GM18526 (cell line): ENCODE measurements around the gene ORM2.
"Not testable (repeated sequence)": the region's sequence is repeated elsewhere in the genome, so short reads cannot be mapped to it uniquely, and the experiment has no call there.

Source experiments
- POLR2A ChIP-seq: IDR thresholded peaks from 3 replicates; pipeline ENCODE4 v1.6.1; 2011; ENCODE audit not compliant: insufficient read length; ENCODE audit errors: extremely low read depth

The ORM2 gene

DNA sequence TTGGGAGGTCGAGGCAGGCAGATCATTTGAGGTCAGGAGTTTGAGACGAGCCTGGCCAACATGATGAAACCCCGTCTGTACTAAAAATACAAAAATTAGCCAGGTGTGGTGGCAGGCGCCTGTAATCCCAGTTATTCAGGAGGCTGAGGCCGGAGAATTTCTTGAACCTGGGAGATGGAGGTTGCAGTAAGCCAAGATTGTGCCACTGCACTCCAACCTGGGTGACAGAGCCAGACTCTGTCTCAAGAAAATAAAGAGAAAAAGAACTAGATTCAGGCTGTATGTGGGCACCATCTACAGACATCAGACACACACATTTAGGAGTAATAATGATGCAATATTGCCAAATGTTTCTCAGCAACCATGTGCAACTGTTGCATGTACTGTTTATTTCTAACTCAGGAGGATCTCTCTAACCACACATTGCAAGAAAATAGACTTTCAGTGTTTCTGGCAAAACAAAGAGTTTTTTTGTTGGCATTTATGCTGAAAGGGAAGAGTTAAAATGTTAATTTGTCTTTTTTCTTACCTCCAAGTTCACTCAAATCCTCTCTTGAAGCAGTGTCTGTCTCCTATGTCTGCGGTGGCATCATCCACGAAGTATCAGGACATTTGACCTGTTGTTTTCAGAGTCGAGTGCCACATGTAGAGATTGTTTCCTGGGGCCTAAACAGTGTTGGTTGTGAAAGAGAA lies 11.9 kb upstream of the ORM2 start:
- TF ChIP-seq POLR2A, result no peak

DNA sequence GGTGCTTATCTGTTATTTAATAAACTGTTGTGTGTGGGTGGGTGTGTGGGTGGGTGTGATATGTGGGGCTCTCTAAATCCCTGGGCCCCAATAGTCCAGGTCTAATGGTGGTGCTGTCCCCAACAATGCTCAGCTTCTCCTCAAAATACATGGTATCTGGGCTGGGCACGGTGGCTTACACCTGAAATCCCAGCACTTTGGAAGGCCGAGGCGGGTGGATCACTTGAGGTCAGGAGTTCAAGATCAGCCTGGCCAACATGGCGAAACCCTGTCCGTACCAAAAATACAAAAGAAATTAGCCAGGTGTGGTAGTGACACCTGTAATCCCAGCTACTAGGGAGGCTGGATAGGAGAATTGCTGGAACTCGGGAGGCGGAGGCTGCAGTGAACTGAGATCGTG lies 11.3 kb upstream of the ORM2 start:
- TF ChIP-seq POLR2A, result no peak

DNA sequence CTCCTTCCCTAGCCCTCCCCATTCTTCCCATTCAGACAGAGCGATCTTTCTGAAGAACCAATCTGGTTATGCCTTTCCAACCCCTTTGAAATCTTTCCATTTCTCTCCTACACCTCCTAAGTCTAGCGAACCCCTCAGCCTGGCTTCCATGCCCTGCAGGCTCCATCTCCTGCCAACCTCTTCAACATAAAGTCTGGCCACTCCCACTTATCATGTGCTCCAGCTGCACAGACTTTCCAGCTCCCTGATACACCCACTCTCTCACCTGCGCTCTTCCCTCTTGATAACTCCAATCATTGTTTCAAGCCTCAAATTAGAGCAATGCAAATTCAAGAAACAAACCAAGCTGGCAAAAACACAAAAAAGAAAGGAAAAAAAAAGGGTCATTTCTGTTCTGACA lies 10.5 kb upstream of the ORM2 start:
- TF ChIP-seq POLR2A, result no peak

DNA sequence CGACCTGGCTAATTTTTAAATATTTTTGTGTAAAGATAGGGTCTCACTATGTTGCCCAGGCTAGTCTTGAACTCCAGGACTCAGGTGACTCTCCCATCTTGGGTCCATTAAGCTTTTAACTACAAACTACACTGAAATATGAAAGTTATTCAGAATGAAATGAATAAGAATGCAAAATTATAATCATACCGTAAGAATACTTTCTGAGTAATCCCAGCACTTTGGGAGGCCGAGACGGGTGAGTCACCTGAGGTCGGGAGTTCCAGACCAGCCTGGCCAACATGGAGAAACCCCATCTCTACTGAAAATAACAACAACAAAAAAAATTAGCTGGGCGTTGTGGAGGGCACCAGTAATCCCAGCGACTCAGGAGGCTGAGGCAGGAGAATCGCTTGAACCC lies 7.9 kb upstream of the ORM2 start:
- no peak for TF ChIP-seq POLR2A

DNA sequence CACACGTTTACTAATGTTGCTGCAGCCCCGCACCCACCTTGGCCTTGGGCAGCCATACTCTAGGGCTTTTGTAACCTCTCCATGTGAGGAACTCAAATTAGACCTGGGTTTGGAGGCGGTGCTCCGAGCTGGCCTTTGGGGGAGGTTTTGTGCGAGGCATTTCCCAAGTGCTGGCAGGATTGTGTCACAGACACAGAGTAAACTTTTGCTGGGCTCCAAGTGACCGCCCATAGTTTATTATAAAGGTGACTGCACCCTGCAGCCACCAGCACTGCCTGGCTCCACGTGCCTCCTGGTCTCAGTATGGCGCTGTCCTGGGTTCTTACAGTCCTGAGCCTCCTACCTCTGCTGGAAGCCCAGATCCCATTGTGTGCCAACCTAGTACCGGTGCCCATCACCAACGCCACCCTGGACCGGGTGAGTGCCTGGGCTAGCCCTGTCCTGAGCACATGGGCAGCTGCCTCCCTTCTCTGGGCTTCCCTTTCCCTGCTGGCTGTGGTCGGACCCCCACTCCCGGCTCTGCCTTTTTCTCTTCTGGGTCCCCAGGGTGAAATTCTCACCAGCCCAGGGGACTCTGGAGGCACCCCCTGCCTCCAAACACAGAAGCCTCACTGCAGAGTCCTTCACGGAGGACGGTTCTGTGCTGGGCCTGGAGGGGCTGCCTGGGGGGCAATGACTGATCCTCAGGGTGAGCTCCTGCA lies 6.7 kb upstream of the ORM2 start, which contains the start of gene ORM1:
TSS of gene ORM1 (plus strand) at position 268 of the 701 bp plus-strand sequence. CDS start at position 304, 36 bp downstream.
- not testable (repeated sequence) for TF ChIP-seq POLR2A

DNA sequence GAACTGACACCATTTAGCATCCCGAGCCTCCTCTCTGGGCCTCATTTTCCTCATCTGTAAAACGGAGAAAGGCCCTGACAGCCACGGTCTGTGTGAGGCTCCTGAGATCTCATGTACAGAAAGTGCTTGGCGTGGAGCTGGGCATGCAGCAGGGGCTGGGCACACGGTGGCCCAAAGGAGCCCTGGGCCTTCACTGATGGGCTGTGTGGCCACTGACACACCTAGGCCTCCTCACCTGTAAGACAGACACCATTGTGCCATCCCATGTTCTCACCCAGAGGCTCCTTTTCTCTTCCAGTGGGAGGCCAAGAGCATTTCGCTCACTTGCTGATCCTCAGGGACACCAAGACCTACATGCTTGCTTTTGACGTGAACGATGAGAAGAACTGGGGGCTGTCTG lies 5.2 kb upstream of the ORM2 start:
- TF ChIP-seq POLR2A, result no peak

DNA sequence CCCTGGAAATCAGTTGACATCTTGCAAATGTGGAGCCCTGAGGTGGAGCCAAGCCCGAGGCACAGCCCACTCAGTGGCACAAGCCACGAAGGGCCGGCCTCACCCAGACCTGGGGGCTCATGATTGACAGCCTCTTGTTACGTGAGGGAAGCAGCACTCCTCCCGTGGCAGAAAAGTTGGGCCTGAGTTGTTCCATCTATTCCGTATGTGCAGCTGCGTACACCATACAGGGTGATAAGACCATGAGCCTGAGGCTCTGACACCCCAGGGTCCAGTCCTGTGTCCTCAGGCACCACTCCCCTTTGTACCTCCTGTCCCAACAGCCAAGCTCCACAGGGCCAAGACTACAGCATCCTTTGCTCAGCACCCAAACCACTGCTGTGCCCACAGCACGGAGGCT lies 1.9 kb upstream of the ORM2 start:
- TF ChIP-seq POLR2A, result no peak

DNA sequence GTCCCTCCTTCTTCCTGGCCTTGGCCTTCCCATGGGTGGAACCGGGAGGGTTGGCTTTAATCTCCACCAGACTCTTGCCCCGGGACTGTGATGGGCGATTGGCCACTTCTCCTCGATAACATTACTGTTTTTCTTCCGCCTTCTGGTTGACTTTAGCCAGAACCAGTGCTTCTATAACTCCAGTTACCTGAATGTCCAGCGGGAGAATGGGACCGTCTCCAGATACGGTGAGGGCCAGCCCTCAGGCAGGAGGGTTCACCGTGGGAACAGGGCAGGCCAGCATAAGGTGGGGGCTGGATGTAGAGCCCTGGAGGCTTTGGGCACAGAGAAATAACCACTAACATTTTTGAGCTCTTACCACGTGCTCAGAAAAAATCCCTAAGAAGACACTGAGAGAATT lies 967 bp downstream of the ORM2 start:
- no peak for TF ChIP-seq POLR2A

DNA sequence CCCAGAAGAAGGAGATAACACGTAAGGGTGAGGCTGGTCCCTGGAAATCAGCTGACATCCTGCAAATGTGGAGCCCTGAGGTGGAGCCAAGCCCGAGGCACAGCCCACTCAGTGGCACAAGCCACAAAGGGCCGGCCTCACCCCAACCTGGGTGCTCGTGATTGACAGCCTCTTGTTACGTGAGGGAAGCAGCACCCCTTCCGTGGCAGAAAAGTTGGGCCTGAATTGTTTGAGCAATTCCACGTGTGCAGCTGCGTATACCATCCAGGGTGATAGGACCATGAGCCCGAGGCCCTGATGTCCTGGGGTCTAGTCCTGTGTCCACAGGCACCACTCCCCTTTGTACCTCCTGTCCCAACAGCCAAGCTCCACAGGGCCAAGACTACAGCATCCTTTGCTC lies 4.8 kb downstream of the ORM2 start:
- TF ChIP-seq POLR2A, result no peak

DNA sequence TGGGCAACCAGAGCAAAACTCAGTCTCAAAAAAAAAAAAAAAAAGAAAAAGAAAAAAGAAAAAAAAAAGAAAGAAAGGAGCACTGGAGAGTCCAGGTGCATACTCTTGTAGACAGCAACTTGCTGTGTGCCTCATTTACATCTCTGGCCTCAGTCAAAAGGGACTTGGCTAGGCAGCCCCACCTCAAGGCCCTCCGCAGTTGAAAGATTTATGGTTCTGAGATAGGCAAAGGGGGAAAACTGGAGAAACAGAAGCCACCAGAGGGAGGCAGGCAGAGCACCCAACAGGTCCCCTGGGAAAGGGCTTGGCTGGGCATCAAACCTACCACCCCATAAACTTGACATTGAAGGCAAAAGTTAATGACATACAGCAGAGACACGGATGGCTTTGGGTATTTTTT lies 6.1 kb downstream of the ORM2 start:
- TF ChIP-seq POLR2A, result no peak

DNA sequence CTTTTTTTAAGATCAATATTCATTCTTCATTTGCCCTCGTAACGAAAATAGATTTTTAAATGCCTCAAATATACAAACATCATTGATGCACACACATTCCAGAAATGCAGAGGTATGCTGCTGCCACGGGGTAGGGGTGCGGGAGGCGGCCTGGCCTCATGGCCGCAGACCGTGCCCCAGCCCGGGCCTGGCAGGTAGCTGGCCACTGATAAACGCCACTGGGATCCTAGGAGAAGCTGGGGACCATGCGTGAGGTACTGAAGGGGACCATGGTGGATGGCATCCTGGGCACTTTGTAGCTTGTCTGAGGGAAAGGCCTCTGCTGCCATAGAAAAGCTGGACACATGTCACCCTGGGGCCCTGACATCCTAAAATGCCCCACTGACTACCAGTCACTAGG lies 6.5 kb downstream of the ORM2 start:
- no peak for TF ChIP-seq POLR2A

DNA sequence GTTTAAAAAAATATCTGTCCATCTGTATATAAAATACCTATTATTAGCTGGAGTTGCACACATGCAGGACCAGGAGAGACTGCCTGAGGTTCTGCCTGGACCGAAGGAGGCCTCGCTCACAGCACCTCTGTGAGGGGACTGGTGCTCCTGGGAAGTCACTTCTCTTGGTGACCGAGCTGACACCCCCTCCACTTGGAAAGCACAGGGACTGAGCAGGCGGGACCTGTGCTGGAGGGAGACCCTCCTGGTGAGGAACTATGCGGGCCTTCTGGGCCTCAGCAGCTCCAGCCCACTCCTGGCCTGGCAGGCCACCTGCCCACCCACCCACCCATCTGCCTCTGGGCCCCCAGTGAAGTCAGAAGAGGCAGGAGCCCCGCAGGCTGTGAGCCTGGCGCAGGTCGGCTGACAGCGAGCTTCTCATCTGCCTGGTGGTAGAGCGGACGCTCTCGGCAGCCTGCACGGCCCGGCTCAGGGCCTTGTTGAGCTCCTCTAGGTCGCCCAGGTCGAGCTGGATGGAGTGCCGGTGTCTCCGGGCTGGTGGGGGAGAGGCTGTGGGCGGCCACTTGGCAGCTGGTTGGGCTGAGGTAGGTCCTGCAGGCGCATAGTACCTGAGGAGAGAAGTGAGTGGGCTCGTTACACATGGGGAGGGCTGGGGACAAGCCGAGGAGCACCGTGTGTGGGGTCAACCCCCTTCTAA lies 7.2 kb downstream of the ORM2 start:
- TF ChIP-seq POLR2A, result no peak

DNA sequence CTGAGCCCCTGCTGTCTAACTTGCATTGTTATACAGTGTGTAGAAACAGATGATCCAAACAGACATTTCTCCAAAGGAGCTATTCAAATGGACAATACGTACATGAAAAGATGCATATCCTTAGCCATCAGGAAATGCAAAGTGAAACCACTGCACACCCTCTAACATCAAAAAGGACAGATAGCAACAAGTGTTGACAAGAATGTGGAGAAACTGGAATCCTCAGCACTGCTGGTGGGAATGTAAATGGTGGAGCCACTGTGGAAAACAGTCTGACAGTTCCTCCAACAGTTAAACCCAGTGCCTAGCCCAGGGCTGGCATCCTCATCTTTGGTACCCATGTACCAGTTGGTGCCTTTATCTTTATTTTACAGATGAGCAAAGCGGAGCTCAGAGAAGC lies 8.5 kb downstream of the ORM2 start:
- no peak for TF ChIP-seq POLR2A

DNA sequence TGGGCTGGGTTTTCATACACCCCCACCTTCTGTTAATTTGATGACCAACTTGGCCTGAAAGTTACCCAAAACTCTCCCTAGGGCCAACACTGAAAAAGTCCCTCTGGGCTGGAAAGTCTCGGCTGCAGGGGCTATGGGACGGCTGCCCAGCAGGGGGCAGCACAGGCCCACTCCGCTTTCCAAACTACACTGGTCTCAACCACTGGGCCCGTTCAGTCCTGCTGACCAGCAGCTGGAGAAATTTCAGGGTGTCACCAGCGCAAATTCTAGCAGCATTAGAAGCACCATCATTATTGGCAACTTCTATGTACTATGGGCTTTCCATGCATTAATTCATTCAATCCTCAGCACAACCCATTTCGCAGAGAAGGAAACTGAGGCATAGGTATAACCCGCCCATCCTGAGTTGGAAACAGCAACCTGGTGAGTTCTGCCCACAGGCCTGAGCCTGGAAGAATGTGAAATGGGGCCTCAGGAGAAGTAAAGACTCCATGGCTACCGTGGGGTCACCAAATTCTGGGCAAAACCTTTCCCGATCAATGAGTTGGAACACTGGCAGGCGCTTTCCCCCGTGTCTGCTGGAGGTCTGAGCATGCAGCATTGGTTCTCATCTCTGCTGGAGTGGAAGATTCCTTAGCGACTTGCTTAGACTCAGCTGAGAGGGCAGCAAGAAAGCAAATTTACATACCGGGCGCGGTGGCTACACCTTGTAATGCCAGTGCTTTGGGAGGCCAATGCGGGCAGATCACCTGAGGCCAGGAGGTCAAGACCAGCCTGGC lies 9.7 kb downstream of the ORM2 start:
- no peak for TF ChIP-seq POLR2A

DNA sequence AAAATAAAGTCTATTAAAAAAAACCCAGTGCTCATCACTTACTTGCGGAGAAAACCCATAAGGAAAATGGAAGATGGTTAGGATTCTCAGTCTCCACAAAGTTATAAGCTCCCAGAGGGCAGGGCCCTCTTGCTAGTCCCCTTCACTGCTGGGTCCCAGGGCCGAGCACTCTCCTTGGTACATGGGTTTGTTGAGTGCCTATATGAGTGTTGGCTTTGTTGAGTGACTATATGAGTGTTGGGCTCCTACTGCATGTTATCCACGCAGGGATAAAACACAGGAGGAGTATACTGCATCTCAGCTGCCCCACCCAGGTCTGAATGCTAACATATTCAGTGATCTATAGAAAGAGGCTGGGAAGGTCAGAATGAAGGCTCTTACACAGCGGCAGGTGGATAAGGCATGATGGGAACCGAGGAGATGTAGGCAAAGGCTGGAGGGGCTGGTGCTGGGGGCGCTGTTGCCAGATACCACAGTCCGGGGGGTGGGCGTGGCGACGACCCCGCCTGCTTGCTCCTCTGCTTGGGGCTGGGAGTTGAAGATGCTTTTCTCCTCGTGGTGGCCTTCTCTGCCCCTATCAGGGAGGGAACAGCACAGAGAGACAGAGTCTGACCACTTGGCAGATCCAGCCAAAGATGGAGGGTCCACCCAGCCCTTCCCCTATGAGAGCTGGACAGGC lies 11.6 kb downstream of the ORM2 start:
- TF ChIP-seq POLR2A, result no peak
